MM.1S (cell line): ENCODE data around the gene CELF2.

Experiments used
- DNase-seq: peaks from one replicate; pipeline ENCODE4 v3.0.0-alpha.2; 2015
- H2AFZ ChIP-seq: fragments of 300-600 bp; sonication (generic); 2 replicates; pipeline ENCODE4 v1.6.0; 2016; ENCODE audit warnings: antibody characterized with exemption, low read length
- H3F3A ChIP-seq: fragments of 300-600 bp; sonication (generic); 2 replicates; pipeline ENCODE4 v1.6.1; 2016; ENCODE audit warnings: mild to moderate bottlenecking, antibody characterized with exemption, low read length, moderate library complexity, mixed read lengths; ENCODE audit not compliant: insufficient read depth
- H3K27ac ChIP-seq: fragments of 300-600 bp; sonication (generic); 2 replicates; pipeline ENCODE4 v1.5.1; 2016; ENCODE audit warnings: mild to moderate bottlenecking, low read length
- H3K27me3 ChIP-seq: fragments of 300-600 bp; sonication (generic); replicated peaks from 2 replicates; pipeline ENCODE4 v1.6.0; 2016; ENCODE audit warnings: low read length; ENCODE audit not compliant: insufficient read depth
- H3K36me3 ChIP-seq: fragments of 300-600 bp; sonication (generic); replicated peaks from 2 replicates; pipeline ENCODE4 v1.6.1; 2016; ENCODE audit warnings: mild to moderate bottlenecking, low read length, mixed read lengths; ENCODE audit not compliant: insufficient read depth
- H3K4me1 ChIP-seq: fragments of 300-600 bp; sonication (generic); 2 replicates; pipeline ENCODE4 v1.6.1; 2016; ENCODE audit warnings: low read length, mixed read lengths
- H3K4me2 ChIP-seq: fragments of 300-600 bp; sonication (generic); 2 replicates; pipeline ENCODE4 v1.6.0; 2016; ENCODE audit warnings: low read depth, low read length
- H3K4me3 ChIP-seq: fragments of 300-600 bp; sonication (generic); 2 replicates; pipeline ENCODE4 v1.5.1; 2016; ENCODE audit warnings: low read length, mixed read lengths
- H3K79me2 ChIP-seq: fragments of 300-600 bp; sonication (generic); 2 replicates; pipeline ENCODE4 v1.6.1; 2016; ENCODE audit warnings: mixed run types, low read length, mixed read lengths
- H3K9ac ChIP-seq: fragments of 300-600 bp; sonication (generic); 2 replicates; pipeline ENCODE4 v1.6.1; 2016; ENCODE audit warnings: low read length, mixed read lengths
- H3K9me2 ChIP-seq: fragments of 300-600 bp; sonication (generic); replicated peaks from 2 replicates; pipeline ENCODE4 v1.6.1; 2016; ENCODE audit warnings: mild to moderate bottlenecking, low read length, mixed read lengths; ENCODE audit not compliant: insufficient read depth
- H3K9me3 ChIP-seq: fragments of 300-600 bp; sonication (generic); replicated peaks from 2 replicates; pipeline ENCODE4 v1.6.1; 2016; ENCODE audit warnings: mild to moderate bottlenecking, low read length, mixed read lengths; ENCODE audit not compliant: insufficient read depth
- H4K20me1 ChIP-seq: fragments of 300-600 bp; sonication (generic); 2 replicates; pipeline ENCODE4 v1.6.1; 2016; ENCODE audit warnings: mild to moderate bottlenecking, low read length, moderate library complexity, mixed read lengths; ENCODE audit not compliant: insufficient read depth
- CTCF ChIP-seq: fragments of 300-600 bp; sonication (generic); IDR thresholded peaks from 2 replicates; pipeline ENCODE4 v1.5.1; 2016; ENCODE audit warnings: antibody characterized with exemption, low read length, mixed read lengths
- EZH2 ChIP-seq: fragments of 300-600 bp; sonication (generic); optimal IDR thresholded peaks from 2 replicates; pipeline ENCODE3; 2017; ENCODE audit warnings: low read depth, mild to moderate bottlenecking, antibody characterized with exemption, low read length, mixed read lengths
- EZH2phosphoT487 ChIP-seq: fragments of 300-600 bp; sonication (generic); IDR thresholded peaks from 2 replicates; pipeline ENCODE4 v1.6.1; 2018; ENCODE audit warnings: antibody characterized with exemption, low read length

CELF2 gene

GRCh38 chr10:11178606-11179515 is 161.2 kb downstream of the CELF2 start:
- TF ChIP-seq EZH2, result no peak
- no peak for TF ChIP-seq EZH2phosphoT487
- TF ChIP-seq CTCF, result no peak

GRCh38 chr10:11179516-11180105 is 161.9 kb downstream of the CELF2 start:
- H3F3A ChIP-seq, result peaks cover 70% of the 10 kb centered on the region
- peak overlapping the region; percentile 90 for H3K4me2 ChIP-seq
- H3K9me2 ChIP-seq, result no peaks in the 10 kb centered on the region
- H4K20me1 ChIP-seq, result no peaks in the 10 kb centered on the region
- peaks cover 95% of the 10 kb centered on the region for H3K79me2 ChIP-seq
- H3K36me3 ChIP-seq, result peaks cover 35% of the 10 kb centered on the region
- H3K4me3 ChIP-seq, result peak overlapping the region; percentile 46
- peak; percentile 90 for DNase-seq
- no peaks in the 10 kb centered on the region for H3K27me3 ChIP-seq
- H2AFZ ChIP-seq, result no peak overlapping the region
- peaks cover 70% of the 10 kb centered on the region for H3K4me1 ChIP-seq
- TF ChIP-seq EZH2phosphoT487 (no peak), EZH2 (no peak), CTCF (no peak)
- no peaks in the 10 kb centered on the region for H3K9me3 ChIP-seq
- H3K27ac ChIP-seq, result peak overlapping the region; percentile 99
- H3K9ac ChIP-seq, result peak overlapping the region; percentile 98

More at GRCh38 chr10:11178606-11179515, 161.2 kb downstream of the CELF2 start:
- no peaks in the 10 kb centered on the region for H3K9me2 ChIP-seq
- peak overlapping the region; percentile 90 for H3K4me2 ChIP-seq
- H3K27me3 ChIP-seq, result no peaks in the 10 kb centered on the region
- H2AFZ ChIP-seq, result no peak overlapping the region
- peaks cover 27% of the 10 kb centered on the region for H3K36me3 ChIP-seq
- peak overlapping the region; percentile 99 for H3K27ac ChIP-seq
- peaks cover 77% of the 10 kb centered on the region for H3F3A ChIP-seq
- H3K4me1 ChIP-seq, result peaks cover 74% of the 10 kb centered on the region
- H3K4me3 ChIP-seq, result peak overlapping the region; percentile 46
- H3K79me2 ChIP-seq, result peaks cover 95% of the 10 kb centered on the region
- DNase-seq, result peak; percentile 98
- H3K9me3 ChIP-seq, result no peaks in the 10 kb centered on the region
- H3K9ac ChIP-seq, result peak overlapping the region; percentile 98
- no peaks in the 10 kb centered on the region for H4K20me1 ChIP-seq

DNA sequence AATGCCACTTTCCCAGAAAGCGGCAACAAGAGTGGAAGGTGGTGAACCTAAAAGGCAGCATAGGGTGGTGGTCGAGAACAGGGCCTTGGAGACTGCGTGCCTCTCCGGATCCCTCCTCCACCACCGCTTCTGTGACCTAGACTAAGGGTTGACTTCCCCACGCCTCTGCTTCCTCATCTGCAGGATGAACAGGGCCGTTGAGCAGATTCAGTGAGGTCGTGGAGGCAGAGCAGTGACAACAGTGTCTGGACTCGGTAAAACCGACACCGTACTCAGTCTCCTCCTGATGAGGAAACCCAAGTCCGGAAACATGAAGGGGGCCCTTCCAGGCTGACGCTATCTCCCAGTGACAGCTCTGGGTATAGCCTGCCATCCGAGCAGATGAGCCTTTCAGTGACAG is 162.6 kb downstream of the CELF2 start:
- peaks cover 41% of the 10 kb centered on the region for H3K36me3 ChIP-seq
- H3K27ac ChIP-seq, result peak overlapping the region; percentile 99
- H3K79me2 ChIP-seq, result peaks cover 95% of the 10 kb centered on the region
- peaks cover 70% of the 10 kb centered on the region for H3K4me1 ChIP-seq
- TF ChIP-seq CTCF (no peak), EZH2 (no peak), EZH2phosphoT487 (no peak)
- no peaks in the 10 kb centered on the region for H3K27me3 ChIP-seq
- H3F3A ChIP-seq, result peaks cover 63% of the 10 kb centered on the region
- peak overlapping the region; percentile 98 for H3K9ac ChIP-seq
- H4K20me1 ChIP-seq, result no peaks in the 10 kb centered on the region
- H3K4me2 ChIP-seq, result peak overlapping the region; percentile 90
- no peaks in the 10 kb centered on the region for H3K9me2 ChIP-seq
- H3K9me3 ChIP-seq, result no peaks in the 10 kb centered on the region
- H3K4me3 ChIP-seq, result peak overlapping the region; percentile 41
- DNase-seq, result peak; percentile 72
- no peak overlapping the region for H2AFZ ChIP-seq
